PC-9 (cell line): Measurements from ENCODE around the gene LYSMD3. TPM values are rescaled to one million over a fixed set of nuclear protein-coding genes. Genes with fewer than 3 reads are reported as not detected.

ENCODE experiments used
- BruUV-seq: library from RNA; stranded (reverse); fragments of 400-500 nt; replicated peaks from 2 replicates; lab custom pipeline; 2021; lab: Mats Ljungman, UMichigan
- CTCF ChIA-PET: fragments of 300-600 bp; sonication (Branson Sonifier 250); formaldehyde crosslinking; loops from one replicate; lab custom pipeline; 2022; ENCODE audit warnings: antibody characterized with exemption; lab: Charles Lee
- POLR2A ChIA-PET: fragments of 300-600 bp; sonication (Branson Sonifier 250); formaldehyde crosslinking; loops from one replicate; lab custom pipeline; 2022; ENCODE audit warnings: antibody characterized with exemption; ENCODE audit not compliant: unreplicated experiment; lab: Charles Lee
- DNase-seq, 2 experiments: peaks; one replicate each; pipeline versions ENCODE4 v3.0.0 to v3.0.0-alpha.2; 2015 to 2022; ENCODE audit warnings: mixed read lengths in 1 of 2
- H2AFZ ChIP-seq: fragments of 200-600 bp; sonication (generic); 2 replicates; pipeline ENCODE4 v1.8.1; 2017; ENCODE audit warnings: antibody characterized with exemption
- H3F3A ChIP-seq: fragments of 200-600 bp; sonication (generic); 2 replicates; pipeline ENCODE4 v1.8.1; 2017; ENCODE audit warnings: antibody characterized with exemption, mild to moderate bottlenecking, low read depth; ENCODE audit not compliant: insufficient read depth
- H3K27ac ChIP-seq: fragments of 200-600 bp; sonication (generic); 2 replicates; pipeline ENCODE4 v1.6.1; 2016; ENCODE audit warnings: mixed run types
- H3K27me3 ChIP-seq: fragments of 200-600 bp; sonication (generic); 2 replicates; pipeline ENCODE4 v1.6.1; 2016; ENCODE audit warnings: low read depth, mixed run types; ENCODE audit not compliant: insufficient read depth
- H3K36me3 ChIP-seq: fragments of 200-600 bp; sonication (generic); 2 replicates; pipeline ENCODE4 v1.6.1; 2016; ENCODE audit warnings: low read depth, mixed run types
- H3K4me1 ChIP-seq: fragments of 200-600 bp; sonication (generic); replicated peaks from 2 replicates; pipeline ENCODE4 v1.6.1; 2016; ENCODE audit warnings: mixed run types; ENCODE audit not compliant: insufficient read depth
- H3K4me2 ChIP-seq: fragments of 200-600 bp; sonication (generic); 2 replicates; pipeline ENCODE4 v1.6.1; 2017; ENCODE audit warnings: mixed run types
- H3K4me3 ChIP-seq: fragments of 200-600 bp; sonication (generic); 2 replicates; pipeline ENCODE4 v1.6.1; 2016; ENCODE audit warnings: mixed run types
- H3K79me2 ChIP-seq: fragments of 200-600 bp; sonication (generic); 2 replicates; pipeline ENCODE4 v1.6.1; 2017; ENCODE audit warnings: low read depth, mixed run types
- H3K9me2 ChIP-seq: fragments of 200-600 bp; sonication (generic); 2 replicates; pipeline ENCODE4 v1.8.1; 2017; ENCODE audit warnings: mild to moderate bottlenecking; ENCODE audit not compliant: insufficient read depth
- H3K9me3 ChIP-seq: fragments of 200-600 bp; sonication (generic); 2 replicates; pipeline ENCODE4 v1.8.1; 2016; ENCODE audit warnings: low read depth; ENCODE audit not compliant: insufficient read depth
- H4K20me1 ChIP-seq: fragments of 200-600 bp; sonication (generic); 2 replicates; pipeline ENCODE4 v1.8.1; 2017; ENCODE audit not compliant: insufficient read depth
- CTCF ChIP-seq: fragments of 200-600 bp; sonication (generic); conservative IDR thresholded peaks from 2 replicates; pipeline ENCODE4 v1.6.1; 2017; ENCODE audit warnings: mixed run types, antibody characterized with exemption, mild to moderate bottlenecking, moderate library complexity
- EZH2 ChIP-seq: fragments of 200-600 bp; sonication (generic); IDR thresholded peaks from 2 replicates; pipeline ENCODE4 v1.8.0; 2017; ENCODE audit warnings: antibody characterized with exemption, low read depth
- intact Hi-C: fragments of 100-400 bp; cut with micrococcal nuclease; formaldehyde crosslinking; loops from one replicate; pipeline ENCODE4 v1.10.0; 2022; ENCODE audit not compliant: unreplicated experiment
- total RNA-seq: library from RNA; stranded (reverse); gene quantifications from 2 replicates; pipeline ENCODE4 v1.2.3, GENCODE V29; 2021

The LYSMD3 gene
- total RNA-seq, 1 experiment from 2014 or later: 10.6 TPM

DNA sequence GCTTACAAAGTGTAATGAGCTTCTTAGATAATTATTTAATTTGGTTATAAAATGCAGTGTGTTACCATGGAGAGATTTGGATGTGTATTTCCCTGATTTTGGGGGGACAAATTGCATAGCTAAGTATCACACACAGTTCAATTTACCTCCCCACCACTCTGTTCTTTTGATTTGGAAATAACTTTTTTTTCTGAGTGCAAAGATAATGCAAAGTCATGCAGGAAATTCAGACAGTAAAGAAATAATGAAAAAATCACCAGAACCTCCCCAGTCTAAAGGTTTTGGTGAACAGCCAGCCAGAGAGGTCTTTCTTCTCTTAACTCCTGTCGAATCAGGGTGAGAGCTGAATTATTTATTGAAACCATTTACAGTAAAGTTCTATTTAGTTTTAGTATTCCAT is 32.4 kb upstream of the LYSMD3 start:
- Histone ChIP-seq H3K79me2 (no peaks in the 10 kb centered on the region), H3K9me3 (peaks cover 1% of the 10 kb centered on the region; the same call in 1 of the 2 replicates), H3K27ac (no peak overlapping the region), H3K27me3 (peaks cover 12% of the 10 kb centered on the region), H3K4me3 (no peak overlapping the region), H3F3A (no peaks in the 10 kb centered on the region), H3K9me2 (no peaks in the 10 kb centered on the region), H3K4me2 (no peak overlapping the region), H3K36me3 (no peaks in the 10 kb centered on the region), H3K4me1 (0 out of 2 replicates have a peak, but pooled peaks cover 4% of the 10 kb centered on the region), H4K20me1 (no peaks in the 10 kb centered on the region), H2AFZ (no peak overlapping the region)
- TF ChIP-seq CTCF (no peak), EZH2 (no peak)
- intact Hi-C loops: no loop called here
- no peak for DNase-seq
- ChIA-PET POLR2A (no interaction called here), CTCF (no interaction called here)
- no TSS peak for BruUV-seq

GRCh38 chr5:90560771-90561170 is 31.4 kb upstream of the LYSMD3 start:
- H3K4me1 ChIP-seq: 0 out of 2 replicates have a peak, but pooled peaks cover 4% of the 10 kb centered on the region
- peaks cover 22% of the 10 kb centered on the region for H3K27me3 ChIP-seq
- DNase-seq: no peak
- H2AFZ ChIP-seq: no peak overlapping the region
- no peak overlapping the region for H3K4me2 ChIP-seq
- CTCF ChIA-PET: no interaction called here
- no peaks in the 10 kb centered on the region for H3K9me3 ChIP-seq
- no peaks in the 10 kb centered on the region for H3F3A ChIP-seq
- H4K20me1 ChIP-seq: no peaks in the 10 kb centered on the region
- no peaks in the 10 kb centered on the region for H3K36me3 ChIP-seq
- no peaks in the 10 kb centered on the region for H3K9me2 ChIP-seq
- no peak overlapping the region for H3K4me3 ChIP-seq
- H3K79me2 ChIP-seq: no peaks in the 10 kb centered on the region
- intact Hi-C loops: no loop called here
- POLR2A ChIA-PET: no interaction called here
- no peak overlapping the region for H3K27ac ChIP-seq
- TF ChIP-seq CTCF: no peak
- TF ChIP-seq EZH2: no peak
- no TSS peak for BruUV-seq

GRCh38 chr5:90558344-90559192 is 29.2 kb upstream of the LYSMD3 start, which contains the start of gene ADGRV1:
ADGRV1 (plus strand) TSS chr5:90558797; CDS start chr5:90558896, 99 bp downstream.
- Histone ChIP-seq H4K20me1 (no peaks in the 10 kb centered on the region), H3K9me3 (no peaks in the 10 kb centered on the region), H3K4me2 (peak within 1 kb of the TSS; percentile 87), H3K9me2 (no peaks in the 10 kb centered on the region), H3K27me3 (peaks cover 44% of the 10 kb centered on the region), H3K27ac (no peak within 1 kb of the TSS), H3F3A (no peaks in the 10 kb centered on the region), H2AFZ (peak within 1 kb of the TSS; percentile 79), H3K36me3 (no peaks in the 10 kb centered on the region), H3K4me1 (0 out of 2 replicates have a peak, but pooled peaks cover 4% of the 10 kb centered on the region), H3K4me3 (peak within 1 kb of the TSS; percentile 54), H3K79me2 (no peaks in the 10 kb centered on the region)
- BruUV-seq: no TSS peak
- intact Hi-C loops: no loop called here
- ChIA-PET POLR2A (no interaction called here), CTCF (no interaction called here)
- TF ChIP-seq EZH2: no peak
- no peak for TF ChIP-seq CTCF
- peak; percentile 82 to 88 for DNase-seq
